GM19324 (cell line): ENCODE data around the gene SNUPN.

ENCODE experiments used
- ATAC-seq: cut with Tn5 transposase; IDR thresholded peaks from one replicate; pipeline ENCODE4 v1.9.1; 2021; ENCODE audit warnings: mild to moderate bottlenecking, moderate library complexity; ENCODE audit not compliant: unreplicated experiment, low FRiP score

The SNUPN gene

GRCh38 chr15:75625542-75626347 lies at the start of gene SNUPN:
TSS of gene SNUPN (minus strand) at chr15:75625725. CDS start at chr15:75621051, 4,674 bp downstream.
- peak; percentile 83 for ATAC-seq

DNA sequence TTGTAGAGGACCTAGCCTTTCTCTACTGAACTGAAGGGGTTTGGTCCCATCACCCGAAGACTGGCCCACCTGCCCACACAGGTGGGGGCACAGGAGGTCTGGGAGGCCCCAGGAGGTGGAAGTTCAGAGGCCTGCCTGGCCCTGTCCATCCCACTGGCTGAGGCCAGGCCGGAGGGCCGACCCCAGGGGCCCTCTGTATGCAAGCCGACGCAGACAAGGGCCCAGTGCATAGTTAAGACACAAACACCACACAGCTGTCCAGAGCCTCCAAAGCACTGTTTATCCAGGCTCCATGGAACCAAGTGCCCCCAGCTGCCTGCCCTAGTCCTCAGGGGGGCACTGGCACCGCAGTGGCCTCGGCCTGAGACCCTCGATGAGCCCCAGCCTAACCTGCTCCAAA lies 48.8 kb upstream of the SNUPN start:
- no peak for ATAC-seq

GRCh38 chr15:75673426-75674235 lies 48.1 kb upstream of the SNUPN start:
- ATAC-seq = no peak

- ATAC-seq = no peak
These were observed 47.3 kb upstream of the SNUPN start for GRCh38 chr15:75672646-75673425.

GRCh38 chr15:75671730-75672602 lies 46.4 kb upstream of the SNUPN start:
- ATAC-seq = no peak

DNA sequence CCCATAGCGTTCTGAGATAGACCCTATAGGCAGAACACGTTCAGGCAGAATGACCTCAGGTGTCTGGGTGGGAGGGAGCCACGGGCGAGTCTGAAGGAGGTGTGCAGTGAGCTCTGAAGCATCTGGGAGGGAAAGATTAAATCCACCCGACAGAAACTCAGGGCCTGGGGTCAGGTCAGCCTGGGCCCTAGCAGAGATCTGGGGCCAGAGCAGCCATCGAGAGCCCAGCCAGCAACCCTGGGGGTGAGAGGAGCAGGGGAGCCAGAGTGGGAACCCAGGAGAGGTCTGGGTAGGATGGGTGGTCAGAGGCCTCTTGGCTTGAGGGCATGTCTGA lies 44.3 kb upstream of the SNUPN start:
- no peak for ATAC-seq

DNA sequence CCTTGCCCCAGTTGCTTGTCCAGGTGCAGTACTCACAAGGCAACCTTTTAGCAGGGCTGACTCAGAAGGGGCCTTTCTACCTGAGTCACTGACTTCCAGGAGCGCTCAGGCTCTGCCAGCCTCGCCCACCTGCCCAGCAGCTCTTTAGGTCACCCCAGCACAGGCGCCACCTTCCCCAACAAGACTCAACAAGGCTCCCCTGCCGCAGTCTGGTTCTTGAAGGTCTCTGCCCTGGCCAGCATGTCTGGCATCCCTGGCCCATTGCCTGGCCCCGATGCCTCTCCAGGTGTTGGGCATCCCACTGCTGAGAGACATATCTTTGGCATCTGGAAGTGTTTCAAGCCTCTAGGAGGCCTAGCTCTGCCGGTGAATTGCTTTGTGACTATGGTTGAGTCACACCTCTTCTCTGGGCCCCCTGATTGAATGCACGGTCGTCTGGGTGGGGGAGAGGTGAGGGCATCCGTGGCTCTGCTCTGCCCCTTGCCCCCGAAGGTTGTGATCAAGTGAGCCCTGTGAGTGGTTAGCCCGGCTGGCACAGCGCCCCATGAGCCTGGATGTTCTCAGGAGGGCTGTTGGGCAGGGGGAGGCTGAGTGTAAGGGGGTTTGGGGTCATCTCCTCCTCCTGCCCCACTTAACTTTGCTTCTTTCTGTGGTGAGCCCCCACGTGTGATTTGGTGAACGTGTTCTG lies 43.8 kb upstream of the SNUPN start:
- no peak for ATAC-seq

DNA sequence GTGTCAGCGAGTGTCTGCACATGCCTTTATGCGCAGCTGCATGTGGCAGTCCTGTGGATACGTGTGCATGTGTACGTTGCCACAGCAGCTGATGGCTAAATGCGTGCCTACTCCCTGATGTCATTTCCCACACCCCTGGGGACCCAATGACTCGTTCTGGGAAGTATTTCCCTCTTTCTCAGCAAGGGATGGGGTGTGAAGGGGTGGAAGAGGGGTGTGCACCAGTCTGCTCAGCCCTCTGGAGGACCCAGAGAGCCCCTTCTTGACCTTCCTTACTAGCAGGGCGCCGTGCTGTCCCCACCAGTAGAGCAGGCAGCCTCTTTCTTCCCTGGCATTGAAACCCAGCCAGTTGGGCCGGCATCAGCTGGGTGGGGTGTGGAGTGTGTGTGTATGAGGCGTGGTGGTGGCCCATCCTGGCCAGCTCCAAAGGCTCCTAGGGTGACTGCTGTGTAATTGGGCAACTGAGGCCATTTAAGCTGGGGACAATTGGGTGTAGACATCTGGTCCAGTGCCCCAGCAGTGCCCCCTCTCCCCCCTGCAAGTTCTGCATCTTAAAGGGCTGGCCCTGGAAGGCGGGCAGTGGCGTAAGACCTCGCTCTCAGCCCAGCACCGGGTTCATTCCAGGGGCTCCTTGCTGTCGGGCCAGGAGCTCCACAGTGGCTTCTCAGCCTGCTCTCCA lies 41.4 kb upstream of the SNUPN start:
- ATAC-seq = no peak

DNA sequence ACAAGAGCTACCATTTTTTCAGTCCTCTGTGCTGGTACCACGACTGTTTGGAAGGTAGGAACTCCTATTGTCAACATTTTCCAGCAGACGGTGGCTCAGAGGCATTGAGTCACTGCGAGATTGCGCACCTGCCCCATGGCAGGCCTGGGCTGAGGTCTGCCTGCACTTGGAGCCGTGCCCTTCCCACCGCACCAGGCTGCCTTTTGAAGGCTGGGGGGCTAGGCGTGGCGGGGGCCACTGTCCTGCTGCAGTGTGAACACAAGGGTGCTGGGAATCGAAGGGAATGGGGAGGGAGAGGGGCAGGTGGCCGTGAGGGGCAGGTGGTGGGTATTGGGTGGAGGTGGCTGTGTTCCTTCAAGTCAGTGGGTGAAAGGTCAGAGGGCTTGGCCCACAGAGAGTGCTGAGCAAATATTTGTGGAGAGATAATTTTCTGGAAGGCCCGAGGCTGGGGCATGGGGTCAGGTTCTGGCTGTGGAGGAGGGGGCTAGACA lies 38.5 kb upstream of the SNUPN start:
- ATAC-seq = no peak

DNA sequence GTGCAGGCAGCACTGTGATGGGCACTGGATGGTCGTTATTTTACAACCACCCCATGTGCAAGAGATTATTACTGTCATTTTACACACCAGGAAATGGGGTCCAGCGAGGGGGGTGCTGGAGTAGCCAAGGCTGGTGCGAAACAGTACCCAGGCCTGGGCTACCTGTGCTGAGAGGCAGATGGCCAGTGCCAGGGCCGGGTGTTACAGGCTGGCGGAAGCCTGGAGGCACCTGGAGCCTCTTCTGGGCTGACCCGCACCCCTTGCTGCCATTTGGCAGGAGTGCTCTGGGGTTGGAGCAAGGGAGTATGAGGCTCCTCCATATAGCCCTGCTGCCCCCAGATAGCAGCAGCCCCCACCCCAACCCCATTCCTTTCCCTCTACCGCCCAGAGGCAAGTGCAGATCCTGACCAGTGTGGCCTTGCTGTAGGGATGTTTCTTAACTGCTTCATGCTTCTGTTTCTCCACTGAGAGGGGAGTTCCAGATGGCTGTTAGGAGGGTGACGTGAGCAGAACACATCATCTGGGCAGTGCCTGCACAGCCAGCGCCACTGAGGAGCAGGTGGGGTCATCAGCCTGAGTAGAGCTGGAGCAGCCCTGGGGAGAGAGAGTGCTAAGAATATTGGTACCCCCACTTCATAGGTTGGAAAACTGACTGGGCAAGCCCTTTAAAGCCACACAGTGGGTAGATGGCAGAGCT lies 37.4 kb upstream of the SNUPN start:
- ATAC-seq = no peak

DNA sequence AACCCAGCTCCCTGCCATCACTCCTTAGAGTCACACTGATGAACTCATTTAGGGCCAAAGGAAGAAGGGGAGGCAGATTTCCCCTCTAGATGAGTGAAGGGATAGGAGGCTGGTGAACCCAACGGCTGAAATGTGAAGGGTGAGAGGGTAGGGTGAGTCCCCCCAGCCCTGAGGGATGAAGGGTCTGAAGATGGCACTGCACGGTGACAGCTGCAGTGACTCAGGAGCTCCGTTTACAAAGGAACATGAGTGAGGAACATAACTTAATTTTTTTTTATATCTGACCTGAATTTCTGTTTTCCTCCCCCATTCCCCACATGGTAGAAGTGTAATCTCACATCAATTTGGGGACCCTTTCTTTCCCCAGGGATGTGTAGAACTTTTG lies 36.2 kb upstream of the SNUPN start:
- no peak for ATAC-seq

GRCh38 chr15:75661100-75661755 lies 35.7 kb upstream of the SNUPN start:
- no peak for ATAC-seq

- no peak for ATAC-seq
These were observed 34.6 kb upstream of the SNUPN start for GRCh38 chr15:75659928-75660645.

- no peak for ATAC-seq
These were observed 33.7 kb upstream of the SNUPN start for GRCh38 chr15:75659141-75659771.

DNA sequence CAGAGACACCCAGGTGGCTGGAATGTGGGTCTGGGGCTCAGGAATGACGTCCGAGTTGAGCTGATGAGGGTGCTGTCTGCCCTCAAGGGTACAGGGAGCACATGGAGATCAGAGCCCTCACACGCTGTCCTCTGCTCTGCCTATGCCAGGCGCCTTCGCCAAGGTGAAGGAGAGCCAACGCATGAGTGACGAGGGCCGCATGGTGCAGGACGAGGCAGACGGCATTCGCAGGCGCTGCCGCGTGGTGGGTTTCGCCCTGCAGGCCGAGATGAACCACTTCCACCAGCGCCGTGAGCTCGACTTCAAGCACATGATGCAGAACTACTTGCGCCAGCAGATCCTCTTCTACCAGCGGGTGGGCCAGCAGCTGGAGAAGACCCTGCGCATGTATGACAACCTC lies 31.3 kb upstream of the SNUPN start:
- no peak for ATAC-seq

GRCh38 chr15:75656331-75656730 lies 30.8 kb upstream of the SNUPN start:
- ATAC-seq = no peak

- ATAC-seq = no peak
These were observed 30.4 kb upstream of the SNUPN start for GRCh38 chr15:75655931-75656330.
